HG02642 (cell line): ENCODE data around the gene ARFGAP3.
"Not testable (repeated sequence)": the region's sequence is repeated elsewhere in the genome, so short reads cannot be mapped to it uniquely, and the experiment has no call there.

ENCODE experiments used
- ATAC-seq: cut with Tn5 transposase; IDR thresholded peaks from one replicate; pipeline ENCODE4 v1.9.1; 2021; ENCODE audit warnings: mild to moderate bottlenecking; ENCODE audit not compliant: unreplicated experiment, poor library complexity

Gene ARFGAP3

GRCh38 chr22:42799461-42800405 lies 57.3 kb downstream of the ARFGAP3 start:
- no peak for ATAC-seq

DNA sequence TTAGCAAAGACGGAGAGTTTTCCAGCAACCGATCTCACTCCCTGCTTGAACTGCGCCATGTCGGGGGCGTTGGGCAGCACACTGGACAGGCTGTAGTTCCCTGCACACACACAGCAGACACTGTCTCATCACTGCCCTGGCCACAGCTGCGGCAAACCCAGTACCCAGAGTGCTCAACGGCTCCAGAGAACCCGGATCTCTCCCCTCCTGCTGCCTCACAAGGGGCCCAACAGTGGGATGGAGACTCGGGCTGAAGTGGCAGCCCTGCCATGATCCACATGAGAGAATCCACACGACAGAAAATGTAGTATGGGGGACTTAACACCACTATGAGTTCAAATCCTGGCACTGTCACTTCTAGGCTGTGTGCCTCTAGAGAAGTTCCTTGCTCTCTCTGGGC lies 58.0 kb downstream of the ARFGAP3 start:
- ATAC-seq, result no peak

DNA sequence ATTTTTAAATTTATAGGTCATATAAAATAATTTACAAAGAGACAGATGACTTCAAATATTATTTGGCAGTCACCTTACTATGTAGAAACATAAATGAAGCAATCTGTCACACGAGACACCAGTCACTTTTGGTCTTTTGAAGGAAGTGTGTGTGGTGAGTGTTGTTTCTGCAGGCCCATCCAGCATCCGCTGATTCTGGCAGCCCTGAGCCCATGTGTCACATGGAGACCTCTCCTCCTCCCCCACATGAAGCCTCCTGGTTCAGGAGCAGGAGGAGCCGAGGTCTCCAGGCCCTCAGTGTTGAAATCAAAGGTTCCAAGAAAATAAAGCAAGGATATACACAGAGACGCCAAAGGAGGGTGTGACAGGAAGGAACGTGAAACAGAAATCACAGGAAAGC lies 60.1 kb downstream of the ARFGAP3 start:
- ATAC-seq, result no peak

DNA sequence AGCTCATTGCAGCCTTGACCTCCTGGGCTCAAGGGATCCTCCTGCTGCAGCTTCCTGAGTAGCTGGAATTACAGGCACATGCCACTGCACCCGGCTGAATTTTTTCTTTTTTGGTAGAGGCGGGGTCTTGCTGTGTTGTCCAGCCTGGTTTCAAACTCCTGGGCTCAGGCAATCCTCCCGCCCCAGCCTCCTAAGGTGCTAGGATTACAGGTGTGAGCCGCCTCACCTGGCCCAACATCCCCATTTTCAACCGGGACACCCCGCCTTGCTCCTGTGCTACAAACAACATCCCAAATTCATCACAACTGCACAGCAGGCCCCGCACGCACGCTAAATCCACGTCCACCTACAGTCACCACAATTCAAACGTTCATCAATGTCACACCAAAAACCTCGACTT lies 61.0 kb downstream of the ARFGAP3 start:
- no peak for ATAC-seq

GRCh38 chr22:42794551-42795510 lies 62.2 kb downstream of the ARFGAP3 start:
- no peak for ATAC-seq

DNA sequence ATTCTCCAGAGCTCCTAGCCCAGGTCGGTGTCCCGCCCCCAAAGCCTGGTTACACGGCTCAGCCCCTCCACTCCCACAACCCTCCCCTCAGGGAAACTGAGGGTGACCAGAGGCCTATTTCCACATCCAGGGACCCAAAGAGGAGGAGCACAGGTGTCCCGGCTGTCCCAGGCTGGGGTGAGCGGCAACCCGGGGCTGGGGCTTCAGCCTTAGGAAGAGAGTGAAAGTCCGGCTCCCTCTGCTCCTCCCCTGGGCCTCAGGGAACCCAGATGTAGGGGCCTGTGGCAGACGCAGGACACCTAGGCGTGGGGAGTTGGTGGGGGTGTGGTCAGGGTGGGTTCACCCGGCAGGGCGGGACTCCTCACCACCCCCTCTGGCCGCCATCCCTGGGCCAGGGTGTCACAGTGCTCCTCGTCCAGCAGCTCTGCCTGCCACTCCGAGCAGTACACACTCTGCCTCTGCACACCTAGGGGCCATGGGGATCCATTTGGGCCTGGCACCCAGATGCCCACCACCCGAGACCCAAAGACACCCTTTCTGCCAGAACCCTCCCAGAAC lies 63.1 kb downstream of the ARFGAP3 start:
- no peak for ATAC-seq

DNA sequence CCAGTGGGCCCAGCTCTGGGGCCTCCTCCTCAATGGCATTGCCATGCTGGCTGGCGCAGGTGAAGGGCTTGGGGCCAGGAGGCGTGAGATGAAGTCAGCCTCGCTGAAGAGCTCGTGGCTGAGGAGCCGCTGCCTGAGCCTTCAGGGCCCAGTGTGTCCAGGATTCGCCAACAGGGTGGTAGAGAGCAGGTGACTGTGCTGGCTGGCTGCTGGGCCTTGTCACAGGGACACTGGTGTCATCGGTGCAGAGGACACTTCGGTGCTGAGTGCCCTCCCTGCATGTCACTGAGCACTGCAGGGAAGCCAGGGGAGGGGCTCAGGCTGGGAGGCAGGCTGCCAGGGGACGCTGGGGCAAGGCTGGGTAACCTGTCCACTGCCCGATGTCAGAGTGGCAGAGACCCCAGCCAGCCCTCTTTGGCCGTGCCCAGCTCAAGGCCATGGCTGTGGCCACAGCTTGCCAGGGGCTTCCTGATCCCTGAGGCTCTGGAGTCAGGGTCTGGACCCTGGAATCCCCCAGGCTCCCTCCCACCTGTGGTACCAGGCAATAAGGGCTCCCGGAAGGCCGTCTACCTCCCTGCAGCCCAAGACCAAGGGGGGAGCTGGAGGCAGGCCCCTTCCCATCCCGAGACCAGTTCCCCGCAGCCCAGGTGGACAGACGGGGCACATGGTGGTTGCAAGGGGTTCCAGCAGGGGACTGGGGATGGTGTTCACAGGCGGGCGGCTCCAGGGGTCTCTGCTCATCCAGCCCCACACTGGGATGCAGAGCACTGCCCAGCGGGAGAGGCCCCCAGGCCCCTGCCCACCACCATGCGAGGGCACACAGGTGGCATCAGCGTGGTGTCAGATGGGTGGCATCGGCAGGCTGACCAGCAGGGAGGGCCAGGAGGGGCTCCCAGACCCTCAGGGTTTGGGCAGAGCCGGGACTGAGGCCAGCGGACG lies 63.9 kb downstream of the ARFGAP3 start:
- ATAC-seq, result no peak

DNA sequence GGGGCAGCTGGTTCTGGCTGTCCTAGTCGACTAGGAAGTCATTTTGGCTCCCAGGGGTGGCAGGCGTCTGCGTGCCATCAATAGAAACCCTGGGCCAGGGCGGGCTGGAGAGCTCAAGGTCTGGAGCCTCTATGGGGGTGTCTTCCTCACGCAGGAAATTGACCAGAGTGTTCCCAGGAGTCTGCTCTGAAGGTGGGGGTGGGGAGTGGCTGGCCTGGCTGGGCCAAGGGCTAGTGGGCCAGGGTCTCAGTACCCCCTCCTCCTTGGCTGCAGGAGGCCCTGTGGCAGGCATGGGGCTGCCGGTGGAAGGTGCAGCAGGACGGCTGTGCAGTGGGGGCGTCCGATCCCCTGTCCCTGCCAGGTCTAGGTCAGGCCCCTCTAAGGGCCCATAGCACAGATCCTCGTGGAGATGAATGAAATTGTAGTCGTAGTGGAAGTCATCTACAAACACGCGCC lies 64.6 kb downstream of the ARFGAP3 start:
- no peak for ATAC-seq

DNA sequence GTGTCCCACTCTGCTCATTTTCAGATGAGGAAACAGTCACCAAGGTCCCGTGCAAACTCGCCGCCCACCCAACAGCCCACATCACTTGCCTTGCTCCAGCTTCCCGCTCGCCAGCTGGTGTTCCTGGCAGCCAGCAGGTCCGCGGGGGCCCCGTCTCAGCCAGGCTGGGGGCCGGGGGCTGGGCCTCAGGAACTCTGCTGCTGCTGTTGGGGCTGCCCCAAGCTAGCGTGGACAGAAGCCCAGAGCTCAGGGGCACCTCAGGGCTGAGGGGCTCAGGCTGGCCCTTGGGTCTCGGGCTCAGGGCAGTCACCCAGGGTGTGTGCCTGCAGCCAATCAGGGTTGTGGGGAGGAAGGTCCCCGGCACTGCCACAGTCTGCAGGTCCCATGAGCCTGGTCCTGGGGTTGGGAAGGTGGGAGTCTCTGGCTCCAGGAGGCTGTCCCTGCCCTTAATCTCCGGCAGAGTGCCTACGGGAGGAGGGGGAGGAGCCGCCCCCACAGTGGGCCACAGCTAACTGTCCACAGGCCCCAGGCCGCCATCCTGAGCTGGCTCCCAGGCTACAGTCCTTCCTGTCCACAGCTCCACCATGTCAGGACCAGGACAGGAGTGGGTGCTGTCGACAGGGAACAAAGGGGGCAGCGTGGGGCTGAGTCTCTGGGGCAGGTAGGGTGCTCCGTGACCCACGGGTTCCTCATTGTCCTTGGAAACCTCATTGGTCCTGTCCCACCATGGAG lies 65.2 kb downstream of the ARFGAP3 start:
- ATAC-seq, result no peak

GRCh38 chr22:42788466-42788865 lies 68.6 kb downstream of the ARFGAP3 start:
- no peak for ATAC-seq

DNA sequence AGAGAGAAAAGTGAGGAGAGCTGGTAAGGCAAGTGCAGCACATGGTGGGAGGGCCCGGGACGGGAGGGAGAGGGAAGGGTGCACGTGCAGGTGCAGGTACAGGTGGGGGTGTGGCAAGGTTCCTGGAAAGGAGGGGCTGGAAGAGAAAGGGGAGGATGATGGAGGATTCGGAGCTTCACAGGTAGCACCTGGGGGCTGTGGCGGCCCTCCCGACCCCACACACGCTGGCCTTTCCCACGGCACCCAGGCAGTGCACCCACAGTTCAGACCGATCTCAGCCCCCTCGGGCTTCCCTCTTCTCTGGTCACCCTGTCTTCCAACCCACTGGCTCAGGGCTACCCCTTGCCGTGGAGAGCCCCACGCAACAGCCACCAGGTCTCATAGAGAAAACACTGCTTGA lies 69.1 kb downstream of the ARFGAP3 start:
- no peak for ATAC-seq

DNA sequence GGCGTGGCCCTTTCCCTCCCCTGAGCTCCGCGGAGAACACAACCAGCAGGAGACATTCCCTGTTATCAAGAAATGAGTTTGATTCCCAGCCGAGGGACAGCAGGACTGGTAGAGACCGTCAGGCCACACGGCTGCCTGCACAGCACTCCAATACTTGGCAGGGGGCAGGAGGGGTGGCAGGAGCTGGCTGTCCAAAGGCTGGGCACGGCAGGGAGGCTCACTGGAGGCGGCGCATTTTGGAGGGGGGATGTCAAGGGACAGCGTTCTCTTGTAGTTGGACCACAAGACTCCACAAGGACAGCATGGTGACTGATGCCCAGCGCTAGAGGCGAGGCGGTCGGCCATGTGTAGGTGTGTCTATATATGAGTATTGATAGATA lies 69.7 kb downstream of the ARFGAP3 start:
- no peak for ATAC-seq

DNA sequence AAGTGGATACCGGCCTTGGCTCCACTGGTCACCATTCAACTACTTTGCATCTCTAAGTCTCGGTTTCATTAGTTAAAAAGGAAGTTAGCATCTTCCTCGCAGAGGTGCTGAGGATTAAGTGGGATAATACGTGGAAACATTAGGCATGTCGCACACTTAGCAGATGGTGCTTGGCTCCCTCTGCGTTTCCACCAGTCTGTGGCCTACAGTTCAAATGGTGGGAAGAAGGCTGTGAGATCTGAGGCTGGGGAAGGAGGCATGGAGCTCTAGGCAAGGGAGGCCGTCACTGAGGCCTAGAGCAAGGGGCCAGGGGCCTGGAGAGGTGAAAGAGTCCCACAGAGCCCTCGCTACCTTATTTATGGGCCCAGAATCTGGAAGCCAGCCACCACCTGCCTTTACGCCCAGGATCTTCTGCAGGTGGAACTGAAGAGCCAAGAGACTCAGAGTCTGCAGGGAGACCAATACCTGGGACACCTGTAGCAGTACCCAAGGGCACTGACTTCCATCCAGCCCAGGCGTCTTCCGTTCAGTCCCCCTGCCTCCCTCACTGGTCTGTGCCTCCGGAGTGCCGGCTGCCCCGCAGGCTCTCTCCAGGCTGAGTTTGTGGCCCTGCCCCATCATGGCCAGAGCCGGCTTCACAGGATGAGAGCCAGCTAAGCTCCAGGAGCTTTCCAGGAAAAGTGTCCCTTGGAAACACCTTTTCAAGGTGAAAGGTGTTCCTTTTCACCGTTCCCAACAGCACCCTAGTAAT lies 70.3 kb downstream of the ARFGAP3 start:
- no peak for ATAC-seq

- ATAC-seq, result no peak
Measured at GRCh38 chr22:42785706-42786499, 71.2 kb downstream of the ARFGAP3 start.

DNA sequence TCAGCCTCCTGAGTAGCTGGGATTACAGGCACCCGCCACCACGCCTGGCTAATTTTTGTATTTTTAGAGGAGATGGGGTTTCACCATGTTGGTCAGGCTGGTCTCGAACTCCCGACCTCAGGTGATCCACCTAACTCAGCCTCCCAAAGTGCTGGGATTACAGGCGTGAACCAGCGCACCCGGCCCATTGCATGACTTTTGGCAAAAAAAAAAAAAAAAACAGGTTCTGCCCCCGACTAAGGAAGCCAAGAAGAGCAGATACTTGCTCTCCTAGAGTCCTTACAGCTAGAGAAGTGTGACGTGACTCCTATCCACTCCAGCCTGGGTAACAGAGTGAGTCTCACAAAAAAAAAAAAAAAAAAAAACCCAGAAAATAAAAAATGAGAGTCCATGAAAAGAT lies 74.8 kb downstream of the ARFGAP3 start:
- ATAC-seq, result not testable (repeated sequence)

GRCh38 chr22:42780070-42780540 lies 77.0 kb downstream of the ARFGAP3 start:
- ATAC-seq, result no peak

DNA sequence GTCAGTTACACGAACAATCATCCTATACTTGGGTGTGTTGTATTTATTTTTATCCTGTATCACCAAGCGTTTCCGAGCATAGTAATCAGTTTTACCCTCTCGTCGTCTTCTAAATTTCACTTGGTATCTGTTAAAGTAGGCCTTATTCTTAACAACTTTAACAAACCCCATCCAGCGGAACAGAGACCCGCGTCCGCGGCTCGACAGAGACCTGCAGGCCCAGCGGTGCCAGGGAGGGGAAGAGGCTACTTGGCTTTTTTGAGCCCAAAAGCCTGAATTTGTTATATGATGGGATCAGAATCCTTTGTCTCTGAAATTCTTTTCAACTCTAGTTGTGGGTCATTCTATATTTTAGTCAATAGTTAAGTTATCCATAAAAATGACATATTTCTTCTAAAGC lies 79.9 kb downstream of the ARFGAP3 start:
- no peak for ATAC-seq
